Measurements from ENCODE around the gene IL18BP.

DNA sequence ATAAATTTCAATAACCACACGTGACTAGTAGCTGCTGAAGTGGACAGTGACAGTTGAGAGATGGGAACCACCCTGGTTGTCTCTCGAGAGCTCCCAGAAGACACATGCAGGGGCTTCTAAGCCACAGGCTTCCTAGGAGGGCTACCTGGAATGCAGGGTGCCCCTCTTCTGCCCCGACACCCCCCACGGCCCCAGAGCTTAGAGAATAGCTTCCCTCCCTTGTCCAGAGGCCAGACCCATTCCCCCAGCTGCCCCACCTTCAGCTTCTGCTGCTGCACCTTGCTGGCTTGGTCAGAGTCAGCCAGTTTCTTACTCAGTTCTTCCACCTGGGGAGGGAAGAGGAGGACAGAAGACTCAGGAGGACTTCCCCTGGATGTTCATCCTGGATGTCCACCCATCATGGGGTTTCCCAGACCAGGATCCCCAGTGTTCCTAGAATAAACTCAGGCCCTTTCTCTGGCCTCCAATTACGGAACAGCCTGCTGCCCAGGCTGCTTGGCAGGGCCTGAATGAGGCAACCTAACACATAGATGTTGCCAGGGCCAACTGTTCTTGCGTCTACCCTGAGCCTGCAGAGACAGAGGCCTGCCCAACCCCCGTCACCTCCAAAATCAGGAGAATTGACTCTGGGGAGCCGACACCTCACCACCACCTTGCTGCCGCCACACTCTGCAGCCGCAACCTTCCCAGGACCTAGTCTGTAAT lies 12.0 kb downstream of the IL18BP start:
- TF ChIP-seq, protein P1, sequence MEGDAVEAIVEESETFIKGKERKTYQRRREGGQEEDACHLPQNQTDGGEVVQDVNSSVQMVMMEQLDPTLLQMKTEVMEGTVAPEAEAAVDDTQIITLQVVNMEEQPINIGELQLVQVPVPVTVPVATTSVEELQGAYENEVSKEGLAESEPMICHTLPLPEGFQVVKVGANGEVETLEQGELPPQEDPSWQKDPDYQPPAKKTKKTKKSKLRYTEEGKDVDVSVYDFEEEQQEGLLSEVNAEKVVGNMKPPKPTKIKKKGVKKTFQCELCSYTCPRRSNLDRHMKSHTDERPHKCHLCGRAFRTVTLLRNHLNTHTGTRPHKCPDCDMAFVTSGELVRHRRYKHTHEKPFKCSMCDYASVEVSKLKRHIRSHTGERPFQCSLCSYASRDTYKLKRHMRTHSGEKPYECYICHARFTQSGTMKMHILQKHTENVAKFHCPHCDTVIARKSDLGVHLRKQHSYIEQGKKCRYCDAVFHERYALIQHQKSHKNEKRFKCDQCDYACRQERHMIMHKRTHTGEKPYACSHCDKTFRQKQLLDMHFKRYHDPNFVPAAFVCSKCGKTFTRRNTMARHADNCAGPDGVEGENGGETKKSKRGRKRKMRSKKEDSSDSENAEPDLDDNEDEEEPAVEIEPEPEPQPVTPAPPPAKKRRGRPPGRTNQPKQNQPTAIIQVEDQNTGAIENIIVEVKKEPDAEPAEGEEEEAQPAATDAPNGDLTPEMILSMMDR (IDR thresholded peaks at IDR 0.05), result no peak
- TF ChIP-seq EZH2 (IDR thresholded peaks at IDR 0.05), result no peak

Measured in neural progenitor cell (in vitro differentiated cells).